Panc1 (cell line): ENCODE data around the gene FAM110A. TPM values are rescaled to one million over a fixed set of nuclear protein-coding genes. Genes with fewer than 3 reads are reported as not detected.
"Not testable (repeated sequence)": the region's sequence is repeated elsewhere in the genome, so short reads cannot be mapped to it uniquely, and the experiment has no call there.

Experiments
- ATAC-seq: fragments of 200-7000 bp; cut with Tn5 transposase; 2 replicates; pipeline ENCODE4 v1.9.1; 2020; ENCODE audit warnings: mild to moderate bottlenecking, moderate library complexity
- BruUV-seq: library from RNA; stranded (reverse); fragments of 400-500 nt; replicated peaks from 2 replicates; lab custom pipeline; 2021; lab: Mats Ljungman, UMichigan
- CTCF ChIA-PET: fragments of 300-600 bp; sonication (Branson Sonifier 250); formaldehyde crosslinking; loops from one replicate; lab custom pipeline; 2022; ENCODE audit warnings: antibody characterized with exemption; lab: Charles Lee
- POLR2A ChIA-PET: fragments of 300-600 bp; sonication (Branson Sonifier 250); formaldehyde crosslinking; loops from one replicate; lab custom pipeline; 2022; ENCODE audit warnings: antibody characterized with exemption; lab: Charles Lee
- DNase-seq: peaks from one replicate; pipeline ENCODE4 v3.0.0-alpha.2; 2010; ENCODE audit warnings: low read depth, low spot score
- H3K27ac ChIP-seq: 2 replicates; pipeline ENCODE4 v1.5.1; 2011; ENCODE audit warnings: mild to moderate bottlenecking, low read length, inconsistent platforms
- H3K27me3 ChIP-seq: fragments of 200-500 bp; sonication (Bioruptor generic); 2 replicates; pipeline ENCODE4 v1.6.0; 2014; ENCODE audit warnings: low read length, inconsistent platforms; ENCODE audit not compliant: control insufficient read depth, insufficient read depth
- H3K36me3 ChIP-seq: fragments of 200-500 bp; sonication (Bioruptor generic); 2 replicates; pipeline ENCODE4 v1.5.1; 2014; ENCODE audit warnings: inconsistent platforms, mild to moderate bottlenecking, low read length, moderate library complexity; ENCODE audit not compliant: control insufficient read depth, insufficient read depth
- H3K4me1 ChIP-seq: 2 replicates; pipeline ENCODE4 v1.5.1; 2011; ENCODE audit warnings: inconsistent platforms, mild to moderate bottlenecking, low read length, moderate library complexity; ENCODE audit not compliant: control insufficient read depth, insufficient read depth
- H3K4me3 ChIP-seq, 2 experiments: 2 replicates each; pipeline ENCODE4 v1.5.1; 2011 to 2012; ENCODE audit warnings: low read depth in 2 of 2, low read length in 2 of 2, mild to moderate bottlenecking in 2 of 2, inconsistent platforms in 1 of 2, moderate library complexity in 1 of 2
- H3K9me3 ChIP-seq: fragments of 200-500 bp; sonication (Bioruptor generic); 2 replicates; pipeline ENCODE4 v1.5.1; 2014; ENCODE audit warnings: low read depth, mild to moderate bottlenecking, inconsistent platforms, low read length, moderate library complexity; ENCODE audit not compliant: control insufficient read depth, insufficient read depth
- CTCF ChIP-seq: fragments of 450-650 bp; IDR thresholded peaks from 2 replicates; pipeline ENCODE4 v1.5.1; 2017; ENCODE audit warnings: mild to moderate bottlenecking
- POLR2AphosphoS5 ChIP-seq: IDR thresholded peaks from 2 replicates; pipeline ENCODE4 v1.6.1; 2012; ENCODE audit warnings: mild to moderate bottlenecking, low read depth, low read length, moderate library complexity
- REST ChIP-seq, 2 experiments: IDR thresholded peaks; 2 replicates each; pipeline ENCODE4 v1.6.1; 2011 to 2012; ENCODE audit warnings: low read depth in 2 of 2, control low read depth in 1 of 2, low read length in 1 of 2, mild to moderate bottlenecking in 1 of 2, moderate library complexity in 1 of 2; ENCODE audit not compliant: insufficient read depth in 1 of 2
- SIN3A ChIP-seq: IDR thresholded peaks from 2 replicates; pipeline ENCODE4 v1.6.1; 2012; ENCODE audit warnings: low read depth, mild to moderate bottlenecking, low read length, moderate library complexity, borderline replicate concordance; ENCODE audit not compliant: insufficient read depth
- TCF7L2 ChIP-seq: IDR thresholded peaks from 2 replicates; pipeline ENCODE4 v1.6.1; 2011; ENCODE audit warnings: mild to moderate bottlenecking, low read depth, low read length, inconsistent platforms
- in situ Hi-C: cut with HindIII; loops from 2 replicates; pipeline ENCODE4 v1.10.0; 2016; ENCODE audit warnings: low sequenced_read_pairs, low pct_unique_long_range_greater_than_20kb
- intact Hi-C: fragments of 100-400 bp; cut with micrococcal nuclease; formaldehyde crosslinking; loops from one replicate; pipeline ENCODE4 v1.10.0; 2022; ENCODE audit not compliant: unreplicated experiment
- total RNA-seq: library from RNA; stranded (reverse); gene quantifications from one replicate; pipeline ENCODE4 v1.2.1, GENCODE V29; 2021; ENCODE audit not compliant: unreplicated experiment

Gene FAM110A
- total RNA-seq, 1 experiment from 2014 or later = 7.8 TPM

- BruUV-seq, ATAC-seq, CTCF ChIA-PET, H3K4me3 ChIP-seq, DNase-seq, H3K9me3 ChIP-seq, POLR2A ChIA-PET, in situ Hi-C loops, H3K4me1 ChIP-seq, H3K27me3 ChIP-seq, H3K36me3 ChIP-seq, H3K27ac ChIP-seq: not testable (repeated sequence)
- intact Hi-C loops = loop anchor here (10.0 kb wide), 1 partner anchor 402 kb away; no protein-coding TSS in a partner anchor
Measured at GRCh38 chr20:812435-812814, 21.1 kb upstream of the FAM110A start.

- ChIA-PET POLR2A (no interaction called here), CTCF (no interaction called here)
- no peak for TF ChIP-seq POLR2AphosphoS5
- TF ChIP-seq REST (IDR thresholded peaks at IDR 0.05; ENCODE audit: insufficient read depth in 1 of 2, low read depth in 2 of 2, low read length in 1 of 2) = no peak
- no peak for TF ChIP-seq SIN3A
- TF ChIP-seq CTCF = no peak
- TF ChIP-seq TCF7L2 = no peak
- Histone ChIP-seq H3K4me3 (no peak overlapping the region), H3K27me3 (no peaks in the 10 kb centered on the region; the same call in 1 of the 2 replicates), H3K9me3 (no peaks in the 10 kb centered on the region), H3K36me3 (no peaks in the 10 kb centered on the region), H3K4me1 (no peaks in the 10 kb centered on the region), H3K27ac (no peak overlapping the region)
- intact Hi-C loops (loop anchor here (10.0 kb wide), 1 partner anchor 401 kb away; no protein-coding TSS in a partner anchor), in situ Hi-C loops (no loop called here)
- ATAC-seq = no peak
- DNase-seq = no peak
- no TSS peak for BruUV-seq
Measured at GRCh38 chr20:813390-813789, 20.1 kb upstream of the FAM110A start.

- TF ChIP-seq CTCF = no peak
- TF ChIP-seq POLR2AphosphoS5 = no peak
- no peak for TF ChIP-seq TCF7L2
- no peak for TF ChIP-seq SIN3A
- no peak for TF ChIP-seq REST (IDR thresholded peaks at IDR 0.05; ENCODE audit: insufficient read depth in 1 of 2, low read depth in 2 of 2, low read length in 1 of 2)
- H3K27me3 ChIP-seq = no peaks in the 10 kb centered on the region; the same call in 1 of the 2 replicates
- CTCF ChIA-PET = interaction anchor here (0.5 to 6.0 kb wide), 4 partner anchors 18 to 688 kb away, joined by 3 to 50 read pairs (median 7); partner anchors contain the start of gene FAM110A
- no peaks in the 10 kb centered on the region for H3K9me3 ChIP-seq
- H3K4me3 ChIP-seq = no peak overlapping the region
- DNase-seq (no peak), ATAC-seq (no peak)
- H3K27ac ChIP-seq = no peak overlapping the region
- H3K4me1 ChIP-seq = no peaks in the 10 kb centered on the region
- BruUV-seq = no TSS peak
- H3K36me3 ChIP-seq = no peaks in the 10 kb centered on the region
- in situ Hi-C loops = no loop called here
- intact Hi-C loops = loop anchor here (10.0 kb wide), 1 partner anchor 400 kb away; no protein-coding TSS in a partner anchor
- POLR2A ChIA-PET = no interaction called here
Measured at GRCh38 chr20:815226-815625, 18.3 kb upstream of the FAM110A start.
